RCC 7860 (cell line): ENCODE results near the gene SERPIND1.
"Not testable (repeated sequence)": the region's sequence is repeated elsewhere in the genome, so short reads cannot be mapped to it uniquely, and the experiment has no call there.

Experiments used
- DNase-seq: peaks from one replicate; pipeline ENCODE4 v3.0.0-alpha.2; 2015; ENCODE audit warnings: low spot score
- FAIRE-seq: peaks from 2 replicates; lab custom pipeline; 2012; peaks lifted over from hg19 to GRCh38; lab: Jason Lieb, UNC

The SERPIND1 gene

GRCh38 chr22:20811171-20811570 lies 37.3 kb downstream of the SERPIND1 start:
- FAIRE-seq, result no peak
- no peak for DNase-seq

- FAIRE-seq (no peak), DNase-seq (no peak)
Observed at GRCh38 chr22:20811971-20812660, 38.2 kb downstream of the SERPIND1 start.

GRCh38 chr22:20813056-20813455 lies 39.1 kb downstream of the SERPIND1 start:
- FAIRE-seq, result no peak

GRCh38 chr22:20814221-20814808 lies 40.4 kb downstream of the SERPIND1 start:
- no peak for FAIRE-seq
- no peak for DNase-seq

More at GRCh38 chr22:20813056-20813455, 39.1 kb downstream of the SERPIND1 start:
- DNase-seq, result no peak

- no peak for FAIRE-seq
Observed at GRCh38 chr22:20815477-20816050, 41.7 kb downstream of the SERPIND1 start.

GRCh38 chr22:20816559-20816958 lies 42.6 kb downstream of the SERPIND1 start:
- no peak for DNase-seq
- no peak for FAIRE-seq

More at GRCh38 chr22:20815477-20816050, 41.7 kb downstream of the SERPIND1 start:
- DNase-seq, result no peak

GRCh38 chr22:20818471-20818870 lies 44.6 kb downstream of the SERPIND1 start:
- DNase-seq, result no peak
- no peak for FAIRE-seq

- FAIRE-seq (no peak), DNase-seq (no peak)
Observed at GRCh38 chr22:20819471-20819870, 45.6 kb downstream of the SERPIND1 start.

GRCh38 chr22:20821717-20822239 lies 47.9 kb downstream of the SERPIND1 start:
- DNase-seq, FAIRE-seq: not testable (repeated sequence)

- no peak for DNase-seq
Observed at GRCh38 chr22:20822240-20822639, 48.3 kb downstream of the SERPIND1 start.

GRCh38 chr22:20823264-20823663 lies 49.4 kb downstream of the SERPIND1 start:
- DNase-seq (no peak), FAIRE-seq (no peak)

More at GRCh38 chr22:20822240-20822639, 48.3 kb downstream of the SERPIND1 start:
- FAIRE-seq, result no peak

GRCh38 chr22:20825216-20825615 lies 51.3 kb downstream of the SERPIND1 start:
- FAIRE-seq, DNase-seq: not testable (repeated sequence)

GRCh38 chr22:20825624-20826023 lies 51.7 kb downstream of the SERPIND1 start:
- no peak for DNase-seq
- FAIRE-seq, result no peak

- FAIRE-seq, DNase-seq: not testable (repeated sequence)
Observed at GRCh38 chr22:20826373-20827152, 52.6 kb downstream of the SERPIND1 start.

- FAIRE-seq, result no peak
- DNase-seq, result no peak
Observed at GRCh38 chr22:20829491-20830134, 55.7 kb downstream of the SERPIND1 start.

- DNase-seq (no peak), FAIRE-seq (no peak)
Observed at GRCh38 chr22:20833225-20833665, 59.3 kb downstream of the SERPIND1 start.

GRCh38 chr22:20834206-20834605 lies 60.3 kb downstream of the SERPIND1 start:
- DNase-seq (no peak), FAIRE-seq (no peak)

GRCh38 chr22:20834725-20835124 lies 60.8 kb downstream of the SERPIND1 start:
- no peak for FAIRE-seq
- no peak for DNase-seq
